Ammon's horn (tissue), 1 donor: ENCODE data around the gene SLC35F5.
A peak's percentile ranks its signal among the peaks of the same experiment; 100 is the strongest.
"Not testable (repeated sequence)": the region's sequence is repeated elsewhere in the genome, so short reads cannot be mapped to it uniquely, and the experiment has no call there.

ENCODE experiments used
- DNase-seq: peaks from one replicate; pipeline ENCODE4 v3.0.0-alpha.2; 2016; ENCODE audit warnings: low spot score

SLC35F5 gene

GRCh38 chr2:113755835-113756354 is 547 bp downstream of the SLC35F5 start:
- no peak for DNase-seq

DNA sequence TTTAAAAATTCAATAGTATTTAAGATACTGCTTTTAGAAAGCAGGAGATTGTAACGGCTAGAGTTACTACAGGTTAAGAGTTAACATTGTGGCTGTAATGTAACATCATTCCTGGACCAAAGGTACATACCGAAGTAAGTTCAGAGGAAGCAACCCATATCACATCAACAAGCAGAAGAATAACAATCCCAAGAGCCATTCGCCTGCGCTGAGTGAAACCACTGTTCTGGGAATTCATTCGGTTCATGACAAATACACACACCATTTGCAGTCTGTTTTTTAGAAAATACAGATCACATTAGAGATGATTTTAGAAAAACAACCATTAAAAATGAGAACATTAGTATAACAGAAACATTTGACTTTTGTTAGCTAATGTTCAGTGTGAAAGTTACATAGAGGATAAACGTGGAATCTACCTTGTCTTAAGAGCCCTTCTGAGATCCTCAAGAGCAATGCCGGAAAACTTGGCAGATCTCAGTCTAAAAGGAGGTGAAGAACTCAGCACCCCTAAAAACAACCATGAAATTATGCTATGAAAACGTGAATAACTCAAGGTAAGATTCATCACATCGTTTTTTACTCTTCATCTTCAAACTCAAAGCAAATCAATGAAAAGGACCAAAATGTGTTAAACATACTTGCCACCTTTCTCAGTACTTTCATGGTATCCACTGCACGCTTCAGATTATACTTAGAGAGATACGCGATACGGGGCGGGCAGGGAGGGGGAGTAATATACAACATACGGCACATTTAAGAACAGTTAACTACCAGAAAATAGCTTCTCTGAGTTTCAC is 1.2 kb downstream of the SLC35F5 start:
- DNase-seq: peak; percentile 18

- no peak for DNase-seq
Observed at GRCh38 chr2:113754160-113754559, 2.3 kb downstream of the SLC35F5 start.

DNA sequence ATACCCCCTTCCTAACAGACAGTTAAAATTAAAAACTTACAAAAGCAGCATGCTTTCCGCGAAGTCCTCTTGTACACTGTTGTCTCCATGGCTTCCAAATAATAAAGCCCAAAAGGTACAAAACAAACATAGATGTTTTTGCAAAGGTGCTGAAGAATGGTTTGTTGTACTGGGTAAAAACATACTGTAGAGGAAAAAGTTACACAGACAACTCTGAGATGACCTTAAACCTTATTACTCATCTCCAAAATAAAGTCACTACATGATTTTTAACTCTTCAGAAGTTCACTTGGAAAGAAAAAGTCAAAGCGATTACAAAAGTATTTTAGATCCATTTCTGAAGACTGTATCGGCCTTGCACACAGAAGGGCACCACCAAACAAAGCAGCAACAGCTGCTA is 6.1 kb downstream of the SLC35F5 start:
- DNase-seq: no peak

GRCh38 chr2:113741091-113741490 is 15.4 kb downstream of the SLC35F5 start:
- DNase-seq: no peak

GRCh38 chr2:113739849-113740248 is 16.6 kb downstream of the SLC35F5 start:
- no peak for DNase-seq

DNA sequence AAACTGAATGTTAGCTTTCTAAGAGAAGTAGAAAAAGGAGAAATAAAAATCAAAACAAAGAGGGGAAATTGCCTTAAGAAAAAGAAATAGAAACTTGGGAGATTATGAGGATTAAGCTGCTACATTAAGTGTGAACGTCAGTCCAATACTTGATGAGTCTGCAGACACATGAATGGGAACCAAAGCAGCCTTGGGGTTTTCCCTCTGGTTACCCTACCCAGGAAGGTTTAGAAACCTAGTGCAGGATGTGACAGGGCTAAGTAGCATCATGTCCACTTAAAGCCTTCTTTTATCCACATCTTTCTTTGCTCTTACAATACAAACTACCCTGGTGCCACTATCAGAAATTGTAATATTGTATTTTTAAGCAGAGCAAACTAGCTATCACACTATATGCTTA is 22.3 kb downstream of the SLC35F5 start:
- no peak for DNase-seq

DNA sequence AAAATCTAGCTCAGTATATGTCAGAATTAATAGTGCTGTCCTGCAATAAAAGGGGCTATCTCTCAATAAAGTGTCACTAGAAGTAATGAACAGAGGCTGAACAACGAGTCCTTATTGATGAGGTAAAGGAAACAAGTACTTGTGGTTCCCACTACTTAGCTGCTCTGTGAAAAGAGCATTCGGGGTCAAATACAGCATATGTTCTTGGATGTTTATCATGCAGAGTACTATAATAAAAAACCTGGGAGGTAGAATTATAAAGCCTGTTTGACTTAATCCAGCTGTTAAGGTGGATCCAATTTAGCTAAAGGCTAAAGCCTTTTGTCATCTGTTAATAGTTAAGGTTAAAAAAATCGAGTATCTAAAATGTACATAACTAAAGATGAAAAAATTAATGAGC is 32.4 kb downstream of the SLC35F5 start:
- no peak for DNase-seq

GRCh38 chr2:113723411-113723810 is 33.0 kb downstream of the SLC35F5 start:
- DNase-seq: no peak

DNA sequence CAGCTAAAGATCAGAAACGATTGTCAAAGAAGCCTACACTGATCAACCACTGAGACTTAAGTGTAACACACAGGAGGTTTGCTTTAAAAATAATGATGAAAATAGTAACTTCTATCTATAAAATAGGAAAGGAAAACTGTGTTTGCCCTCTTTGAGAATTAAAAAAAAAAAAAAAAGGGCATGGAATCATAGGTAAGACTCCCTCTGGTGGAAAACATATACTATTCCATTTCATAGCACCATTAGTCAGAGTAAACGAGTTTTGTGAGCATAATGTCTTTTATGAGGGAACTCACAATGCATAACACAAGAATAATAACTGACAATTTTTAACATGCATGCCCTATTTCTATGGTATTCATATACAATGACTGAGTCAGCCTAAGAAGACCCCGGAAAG is 36.3 kb downstream of the SLC35F5 start:
- DNase-seq: no peak

- no peak for DNase-seq
Observed at GRCh38 chr2:113716291-113716690, 40.2 kb downstream of the SLC35F5 start.

DNA sequence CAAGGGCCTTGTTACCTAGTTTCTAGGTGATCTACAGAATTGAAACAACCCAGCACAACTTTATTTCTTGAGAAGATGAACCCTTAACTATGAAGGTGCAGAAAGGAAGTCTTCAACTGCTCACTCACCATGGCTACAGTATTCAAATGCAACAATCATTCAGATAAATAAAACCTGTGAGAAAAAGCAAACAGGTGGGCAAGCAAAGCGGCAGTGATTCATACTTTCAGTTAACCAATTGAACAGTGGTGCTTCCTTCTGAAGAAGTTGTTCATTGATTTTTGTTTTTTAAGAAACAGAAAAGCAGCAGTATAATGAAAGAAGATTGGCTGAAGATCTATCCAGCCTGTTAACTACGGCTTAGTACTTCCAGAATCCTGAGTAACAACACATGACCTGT is 43.5 kb downstream of the SLC35F5 start:
- DNase-seq: no peak

DNA sequence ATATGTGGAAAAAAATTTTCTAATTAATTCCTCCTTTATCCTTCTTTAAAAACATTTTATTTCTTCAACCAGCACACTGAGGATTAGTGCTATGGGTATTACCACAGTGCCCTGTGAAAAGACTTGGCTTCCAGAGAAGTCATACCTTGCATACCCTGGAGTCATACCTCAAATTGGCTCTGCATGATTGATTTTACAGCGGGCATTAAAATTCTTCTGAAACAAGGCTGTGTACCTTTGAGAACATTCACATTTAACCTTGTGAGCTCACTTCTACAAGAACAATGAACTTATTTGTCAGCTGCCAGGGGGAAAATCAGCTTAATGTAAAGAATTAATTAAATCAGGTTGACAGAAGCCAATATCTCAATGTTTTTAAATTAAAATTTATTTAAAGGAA is 44.6 kb downstream of the SLC35F5 start:
- DNase-seq: no peak

- DNase-seq: no peak
Observed at GRCh38 chr2:113709022-113709421, 47.4 kb downstream of the SLC35F5 start.

DNA sequence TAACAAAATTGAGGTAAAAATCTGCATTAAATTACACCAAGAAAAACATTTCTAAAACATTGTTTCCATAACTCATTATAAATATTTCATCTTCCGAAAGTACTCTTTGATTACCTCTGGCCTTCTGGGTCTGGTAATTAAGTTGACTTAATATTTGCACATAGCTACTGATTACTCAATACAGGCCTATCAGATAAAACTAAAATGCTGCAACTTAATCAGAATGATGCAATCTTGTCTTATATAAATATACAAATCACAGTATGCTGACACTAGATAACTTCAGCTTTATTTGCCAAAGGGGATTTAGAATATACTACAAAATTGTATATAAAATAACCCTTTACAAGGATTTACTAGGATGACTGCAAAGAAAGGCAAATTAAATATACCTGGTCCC is 49.3 kb downstream of the SLC35F5 start:
- DNase-seq: no peak

DNA sequence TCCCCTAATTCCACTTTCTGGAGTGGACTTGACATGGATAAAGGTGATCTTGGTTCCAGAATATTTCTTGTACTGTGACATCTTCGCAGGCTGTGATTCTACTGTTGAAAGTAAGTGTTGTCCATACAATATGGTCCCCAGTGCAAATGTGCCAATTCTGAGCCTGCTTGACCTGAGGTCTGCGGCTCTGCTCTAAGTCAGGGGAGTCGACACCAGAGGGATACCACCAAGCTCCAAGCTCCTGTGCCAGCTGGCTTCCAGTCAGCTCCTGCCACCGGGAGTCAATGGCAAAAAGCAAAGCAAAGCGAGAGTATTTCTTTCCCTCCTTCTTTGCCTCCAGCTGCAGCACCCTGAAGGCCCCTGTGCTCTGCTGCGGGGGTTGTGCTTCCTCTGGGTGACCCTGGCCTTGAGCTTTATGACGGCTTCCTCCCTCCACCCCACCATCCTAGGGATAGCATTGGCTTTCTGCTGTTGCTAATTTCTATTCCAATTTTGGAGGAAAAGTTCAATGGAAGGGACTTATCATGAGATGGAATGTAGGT is 50.4 kb downstream of the SLC35F5 start:
- no peak for DNase-seq

DNA sequence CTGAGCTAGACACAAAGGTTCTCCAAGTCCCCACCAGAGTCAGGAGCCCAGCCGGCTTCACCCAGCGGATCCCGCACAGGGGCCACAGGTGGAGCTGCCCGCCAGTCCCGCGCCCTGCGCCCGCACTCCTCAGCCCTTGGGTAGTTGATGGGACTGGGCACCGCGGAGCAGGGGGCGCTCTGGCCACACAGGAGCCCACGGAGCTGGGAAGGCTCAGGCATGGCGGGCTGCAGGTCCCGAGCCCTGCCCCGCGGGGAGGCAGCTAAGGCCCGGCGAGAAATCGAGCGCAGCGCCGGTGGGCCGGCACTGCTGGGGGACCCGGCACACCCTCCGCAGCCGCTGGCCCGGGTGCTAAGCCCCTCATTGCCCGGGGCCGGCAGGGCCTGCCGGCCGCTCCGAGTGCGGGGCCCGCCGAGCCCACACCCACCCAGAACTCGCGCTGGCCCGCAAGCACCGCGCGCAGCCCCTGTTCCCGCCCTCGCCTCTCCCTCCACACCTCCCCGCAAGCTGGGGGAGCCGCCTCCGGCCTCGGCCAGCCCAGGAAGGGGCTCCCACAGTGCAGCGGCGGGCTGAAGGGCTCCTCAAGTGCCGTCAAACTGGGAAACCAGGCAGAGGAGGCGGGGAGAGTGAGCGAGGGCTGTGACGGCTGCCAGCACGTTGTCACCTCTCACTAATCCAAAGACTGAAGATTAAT is 52.0 kb downstream of the SLC35F5 start:
- not testable (repeated sequence) for DNase-seq

DNA sequence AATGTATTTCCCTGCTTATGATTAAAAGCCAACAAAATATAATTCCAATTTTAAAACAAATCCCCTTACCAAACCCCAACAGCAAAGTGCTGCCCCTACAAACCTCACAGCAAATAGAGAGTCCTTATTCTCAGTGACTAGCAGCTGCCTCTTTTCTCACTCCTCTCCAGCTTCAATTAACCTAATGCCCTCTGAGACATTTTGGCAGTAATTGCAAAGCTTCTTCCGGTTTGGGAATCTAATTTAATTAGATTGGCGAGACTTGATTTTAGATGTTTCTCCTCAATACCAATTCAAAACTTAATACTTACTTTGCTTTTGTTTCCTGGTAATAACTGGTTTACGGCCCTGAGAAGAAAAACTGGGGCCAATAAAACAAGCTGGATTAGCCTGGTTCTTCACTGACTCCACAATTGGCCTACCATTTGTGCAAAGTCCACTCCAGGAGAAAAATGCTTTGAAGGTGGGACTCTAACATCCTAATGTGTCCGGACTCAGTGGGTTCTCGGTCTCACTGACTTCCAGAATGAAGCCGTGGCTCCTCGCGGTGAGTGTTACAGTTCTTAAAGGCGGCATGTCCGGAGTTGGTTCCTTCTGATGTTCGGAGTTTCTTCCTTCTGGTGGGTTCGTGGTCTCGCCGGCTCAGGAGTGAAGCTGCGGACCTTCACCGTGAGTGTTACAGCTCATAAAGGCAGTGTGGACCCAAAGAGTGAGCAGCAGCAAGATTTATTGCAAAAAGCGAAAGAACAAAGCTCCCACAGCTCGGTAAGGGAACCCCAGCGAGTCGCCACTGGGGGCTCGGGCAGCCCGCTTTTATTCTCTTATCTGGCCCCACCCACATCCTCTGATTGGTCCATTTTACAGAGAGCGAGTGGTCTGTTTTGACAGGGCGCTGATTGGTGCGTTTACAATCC is 52.8 kb downstream of the SLC35F5 start:
- no peak for DNase-seq

DNA sequence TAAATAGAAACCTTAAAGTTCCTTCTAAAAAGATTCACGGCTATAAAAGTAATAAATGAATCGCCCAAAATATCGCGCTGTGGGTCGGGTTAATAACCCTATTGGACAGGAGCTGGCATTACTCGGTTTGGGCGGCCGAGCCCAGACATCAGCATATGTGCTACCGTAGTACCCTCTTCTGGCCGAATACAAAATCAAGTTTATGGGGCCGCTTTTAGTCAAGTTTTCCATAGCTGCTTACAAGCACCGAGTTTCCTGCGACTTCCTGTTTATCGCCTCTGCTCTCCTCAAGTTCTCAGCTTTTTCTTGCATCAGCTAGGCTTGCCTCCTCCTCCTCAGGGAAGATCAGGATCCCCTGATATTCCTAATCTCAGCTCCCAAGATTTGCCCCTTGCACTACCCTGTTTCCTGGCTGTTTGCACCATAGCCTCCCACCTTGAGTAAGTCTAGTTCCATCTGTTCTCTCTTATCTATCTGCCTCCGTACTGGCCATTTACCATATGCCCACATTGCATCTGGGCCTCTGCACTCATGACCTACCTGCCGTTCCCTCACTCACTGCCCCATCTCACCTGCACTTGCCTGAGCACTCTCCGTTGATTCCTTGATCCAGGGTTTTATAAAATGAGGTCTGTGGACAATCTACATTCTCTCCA is 56.1 kb downstream of the SLC35F5 start:
- peak; percentile 60 for DNase-seq

- no peak for DNase-seq
Observed at GRCh38 chr2:113698892-113699447, 57.5 kb downstream of the SLC35F5 start.

DNA sequence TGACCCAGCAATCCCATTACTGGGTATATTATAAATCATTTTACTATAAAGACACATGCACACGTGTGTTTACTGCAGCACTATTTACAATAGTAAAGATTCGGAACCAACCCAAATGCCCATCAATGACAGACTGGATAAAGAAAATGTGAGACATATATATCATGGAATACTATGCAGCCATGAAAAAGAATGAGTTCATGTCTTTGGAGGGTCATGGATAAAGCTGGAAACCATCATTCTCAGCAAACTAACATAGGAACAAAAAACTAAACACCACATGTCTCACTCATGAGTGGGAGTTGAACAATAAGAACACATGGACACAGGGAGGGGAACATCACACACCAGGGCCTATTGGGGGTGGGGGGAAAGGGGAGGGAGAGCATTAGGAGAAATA is 58.2 kb downstream of the SLC35F5 start:
- DNase-seq: not testable (repeated sequence)
